ENCODE data around the gene SRGAP3.

The SRGAP3 gene

DNA sequence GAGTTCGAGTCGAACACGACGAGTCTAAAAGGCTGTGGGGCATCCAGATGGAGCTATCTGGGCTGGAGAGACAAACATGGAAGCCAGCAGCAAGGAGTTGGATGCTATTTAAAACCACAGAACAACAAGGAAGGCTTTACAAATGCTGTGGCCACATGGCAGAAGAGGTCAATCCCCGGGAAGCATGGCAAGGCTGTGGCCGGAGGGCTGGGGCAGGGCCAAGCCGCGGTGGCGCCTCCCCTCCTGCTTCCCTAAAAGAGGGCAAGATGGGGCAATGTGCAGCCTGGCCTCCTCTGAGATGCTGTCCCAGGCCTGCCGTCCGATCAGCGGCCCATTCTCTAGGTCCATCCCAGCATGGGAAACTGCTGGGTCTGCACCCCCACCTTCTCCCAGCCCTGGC, 139.1 kb downstream of the SRGAP3 start:
- no peak for DNase-seq (ENCODE audit: low spot score)
- TF ChIP-seq, protein P1, sequence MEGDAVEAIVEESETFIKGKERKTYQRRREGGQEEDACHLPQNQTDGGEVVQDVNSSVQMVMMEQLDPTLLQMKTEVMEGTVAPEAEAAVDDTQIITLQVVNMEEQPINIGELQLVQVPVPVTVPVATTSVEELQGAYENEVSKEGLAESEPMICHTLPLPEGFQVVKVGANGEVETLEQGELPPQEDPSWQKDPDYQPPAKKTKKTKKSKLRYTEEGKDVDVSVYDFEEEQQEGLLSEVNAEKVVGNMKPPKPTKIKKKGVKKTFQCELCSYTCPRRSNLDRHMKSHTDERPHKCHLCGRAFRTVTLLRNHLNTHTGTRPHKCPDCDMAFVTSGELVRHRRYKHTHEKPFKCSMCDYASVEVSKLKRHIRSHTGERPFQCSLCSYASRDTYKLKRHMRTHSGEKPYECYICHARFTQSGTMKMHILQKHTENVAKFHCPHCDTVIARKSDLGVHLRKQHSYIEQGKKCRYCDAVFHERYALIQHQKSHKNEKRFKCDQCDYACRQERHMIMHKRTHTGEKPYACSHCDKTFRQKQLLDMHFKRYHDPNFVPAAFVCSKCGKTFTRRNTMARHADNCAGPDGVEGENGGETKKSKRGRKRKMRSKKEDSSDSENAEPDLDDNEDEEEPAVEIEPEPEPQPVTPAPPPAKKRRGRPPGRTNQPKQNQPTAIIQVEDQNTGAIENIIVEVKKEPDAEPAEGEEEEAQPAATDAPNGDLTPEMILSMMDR (IDR thresholded peaks at IDR 0.05; ENCODE audit: extremely low read depth, insufficient read depth, missing control alignments) = no peak
- in situ Hi-C loops (cut with MboI; ENCODE audit: low pct_unique_long_range_greater_than_20kb, low sequenced_read_pairs, unreplicated experiment) = no loop called here

DNA sequence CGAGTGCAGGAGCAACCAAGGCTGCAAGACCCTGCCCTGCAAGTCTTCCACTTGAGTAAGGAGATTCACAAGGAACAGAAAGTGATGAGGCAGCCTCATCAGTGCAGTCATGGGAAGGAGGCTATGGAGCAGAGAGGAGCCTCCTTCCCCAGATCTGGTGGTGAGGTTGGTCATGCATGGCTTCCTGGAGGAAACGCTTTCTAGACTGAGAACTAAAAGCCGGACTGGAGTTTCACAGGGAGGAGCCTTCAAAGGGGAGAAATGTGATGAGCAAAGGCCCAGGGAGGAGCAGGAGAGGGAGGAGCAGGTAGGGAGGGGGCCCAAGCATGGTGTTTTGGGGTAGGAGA, 139.9 kb downstream of the SRGAP3 start:
- in situ Hi-C loops (cut with MboI; ENCODE audit: low pct_unique_long_range_greater_than_20kb, low sequenced_read_pairs, unreplicated experiment) = no loop called here
- TF ChIP-seq, protein P1 (IDR thresholded peaks at IDR 0.05; ENCODE audit: extremely low read depth, insufficient read depth, missing control alignments) = no peak
- no peak for DNase-seq (ENCODE audit: low spot score)

DNA sequence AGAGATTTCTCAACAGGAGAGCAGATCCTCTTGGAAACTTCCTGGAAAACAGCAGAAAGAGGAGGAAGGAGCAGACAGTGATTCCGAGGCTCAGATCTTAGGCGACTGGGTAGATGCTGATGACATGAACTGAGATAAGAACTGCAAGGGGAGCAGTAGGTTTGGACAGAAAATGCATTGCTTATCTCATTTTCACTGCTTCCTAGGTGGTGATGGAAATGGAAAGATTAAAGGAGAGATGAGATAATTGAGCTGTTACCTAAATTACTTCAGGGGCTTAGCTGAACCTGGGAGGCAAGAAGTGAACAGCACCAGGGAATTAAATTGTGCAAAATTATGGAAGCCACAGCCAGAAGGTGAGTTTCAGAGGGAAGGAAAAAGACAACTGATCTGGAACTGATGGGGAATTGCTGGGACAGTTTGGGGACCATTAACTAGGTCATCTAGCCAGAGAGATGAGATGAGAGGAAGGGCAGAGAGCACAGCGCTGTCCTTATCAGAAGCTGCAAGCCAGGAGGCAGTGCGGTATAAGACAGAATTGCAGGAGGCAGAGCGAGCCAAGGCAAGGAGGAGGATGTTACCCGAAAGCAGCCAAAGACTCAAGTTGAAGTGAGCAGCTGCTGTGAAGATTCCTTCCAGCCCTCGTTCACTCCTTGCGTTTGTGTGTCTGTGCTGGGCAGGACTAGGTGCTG, 140.4 kb downstream of the SRGAP3 start:
- no peak for DNase-seq (ENCODE audit: low spot score)
- TF ChIP-seq, protein P1 (IDR thresholded peaks at IDR 0.05; ENCODE audit: extremely low read depth, insufficient read depth, missing control alignments) = no peak
- in situ Hi-C loops (cut with MboI; ENCODE audit: low pct_unique_long_range_greater_than_20kb, low sequenced_read_pairs, unreplicated experiment) = no loop called here

DNA sequence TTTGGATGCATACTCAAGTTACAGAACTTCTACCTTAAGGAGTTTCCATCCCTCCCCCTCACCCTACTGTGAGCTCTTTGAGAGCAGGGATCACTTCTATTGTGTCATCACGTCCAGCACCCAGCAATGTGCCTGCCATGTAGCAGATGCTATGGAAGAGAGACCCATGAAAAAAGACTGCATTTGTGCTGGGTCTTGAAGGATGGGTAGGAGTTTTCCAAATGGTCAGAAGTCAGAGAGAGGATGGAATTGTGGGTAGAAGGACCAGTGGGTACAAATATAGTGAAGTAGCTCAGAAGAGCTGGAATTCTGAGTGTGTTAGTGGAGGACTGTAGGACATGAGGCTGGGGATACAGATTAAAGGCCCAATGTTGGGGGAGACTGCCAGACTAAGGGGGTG, 141.7 kb downstream of the SRGAP3 start:
- in situ Hi-C loops (cut with MboI; ENCODE audit: low pct_unique_long_range_greater_than_20kb, low sequenced_read_pairs, unreplicated experiment) = no loop called here
- DNase-seq (ENCODE audit: low spot score) = no peak
- TF ChIP-seq, protein P1 (IDR thresholded peaks at IDR 0.05; ENCODE audit: extremely low read depth, insufficient read depth, missing control alignments) = no peak

DNA sequence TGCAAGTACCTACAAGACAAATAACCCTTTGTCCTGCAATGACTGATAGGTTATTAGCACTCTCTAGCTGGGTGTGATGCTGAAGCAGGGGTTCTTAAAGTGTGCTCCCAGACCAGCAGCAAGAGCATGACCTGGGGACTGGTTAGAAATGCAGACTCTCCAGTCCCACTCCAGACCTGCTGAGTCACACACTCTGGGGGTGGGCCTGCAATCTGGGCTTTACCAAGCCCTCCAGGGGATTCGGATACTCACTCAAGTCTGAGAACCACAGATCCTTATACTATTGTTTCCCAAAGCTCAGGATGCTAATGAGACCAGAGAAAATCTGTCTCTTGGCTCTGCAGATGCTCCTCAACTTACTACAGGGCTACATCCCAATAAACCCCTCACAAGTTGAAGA, 144.0 kb downstream of the SRGAP3 start:
- in situ Hi-C loops (cut with MboI; ENCODE audit: low pct_unique_long_range_greater_than_20kb, low sequenced_read_pairs, unreplicated experiment) = no loop called here
- DNase-seq (ENCODE audit: low spot score) = no peak
- TF ChIP-seq, protein P1 (IDR thresholded peaks at IDR 0.05; ENCODE audit: extremely low read depth, insufficient read depth, missing control alignments) = no peak

DNA sequence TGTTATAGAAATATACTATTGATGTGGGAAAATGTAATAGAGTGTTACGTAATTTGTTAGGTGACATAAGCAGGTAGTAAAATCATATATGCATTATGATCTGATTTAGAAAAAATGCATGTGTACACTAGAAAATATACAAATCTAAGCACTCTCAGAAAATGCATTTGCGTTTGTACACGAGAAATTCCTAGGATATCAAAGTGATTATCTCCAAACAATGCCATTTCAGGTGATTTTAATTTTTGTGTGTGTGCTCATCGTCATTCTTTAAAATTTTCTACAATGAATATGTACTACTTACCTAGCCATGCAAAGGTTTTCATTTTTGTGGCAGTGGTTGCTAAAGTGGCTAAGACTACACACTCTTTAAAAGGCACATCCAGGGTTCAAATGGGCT, 145.3 kb downstream of the SRGAP3 start:
- in situ Hi-C loops (cut with MboI; ENCODE audit: low pct_unique_long_range_greater_than_20kb, low sequenced_read_pairs, unreplicated experiment) = no loop called here
- TF ChIP-seq, protein P1 (IDR thresholded peaks at IDR 0.05; ENCODE audit: extremely low read depth, insufficient read depth, missing control alignments) = no peak
- no peak for DNase-seq (ENCODE audit: low spot score)
